ENCODE results near the gene BSND. TPM values are rescaled to one million over a fixed set of nuclear protein-coding genes. Genes with fewer than 3 reads are reported as not detected.

Gene BSND
- total and polyA plus RNA-seq, 2 donors, result 0.11 to 0.14 TPM

DNA sequence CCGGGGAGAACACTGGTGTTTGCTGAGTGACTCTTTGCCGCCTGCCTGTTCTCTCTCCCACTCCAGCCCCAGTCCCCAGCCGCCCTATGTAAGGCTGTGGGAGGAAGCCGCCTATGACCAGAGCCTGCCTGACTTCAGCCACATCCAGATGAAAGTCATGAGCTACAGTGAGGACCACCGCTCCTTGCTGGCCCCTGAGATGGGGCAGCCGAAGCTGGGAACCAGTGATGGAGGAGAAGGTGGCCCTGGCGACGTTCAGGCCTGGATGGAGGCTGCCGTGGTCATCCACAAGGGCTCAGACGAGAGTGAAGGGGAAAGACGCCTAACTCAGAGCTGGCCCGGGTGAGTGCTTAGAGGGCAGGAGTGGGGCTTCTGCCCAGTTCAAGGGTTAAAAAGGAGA, 8.2 kb downstream of the BSND start:
- no peaks in the 10 kb centered on the region for H3K9me3 ChIP-seq (ENCODE audit: control insufficient read depth in 2 of 2, insufficient read depth in 1 of 2, low read length in 1 of 2)
- no peak for DNase-seq (ENCODE audit: low read depth in 6 of 9, low spot score in 9 of 9)
- H3K27me3 ChIP-seq (ENCODE audit: control insufficient read depth in 2 of 2, insufficient read depth in 1 of 2, low read length in 1 of 2), result no peaks in the 10 kb centered on the region
- no peaks in the 10 kb centered on the region for H3K4me1 ChIP-seq (ENCODE audit: control insufficient read depth in 2 of 2, insufficient read depth in 2 of 2, low read length in 2 of 2)
- WGBS, result 97% methylated on average over 12 of the region's 12 CpGs
- H3K27ac ChIP-seq (ENCODE audit: low read depth in 1 of 2, low read length in 1 of 2), result no peak overlapping the region
- no peak overlapping the region for H3K4me3 ChIP-seq (ENCODE audit: low read length in 2 of 2)
- H3K36me3 ChIP-seq (ENCODE audit: control insufficient read depth in 2 of 2, insufficient read depth in 2 of 2, low read length in 1 of 2), result no peaks in the 10 kb centered on the region

DNA sequence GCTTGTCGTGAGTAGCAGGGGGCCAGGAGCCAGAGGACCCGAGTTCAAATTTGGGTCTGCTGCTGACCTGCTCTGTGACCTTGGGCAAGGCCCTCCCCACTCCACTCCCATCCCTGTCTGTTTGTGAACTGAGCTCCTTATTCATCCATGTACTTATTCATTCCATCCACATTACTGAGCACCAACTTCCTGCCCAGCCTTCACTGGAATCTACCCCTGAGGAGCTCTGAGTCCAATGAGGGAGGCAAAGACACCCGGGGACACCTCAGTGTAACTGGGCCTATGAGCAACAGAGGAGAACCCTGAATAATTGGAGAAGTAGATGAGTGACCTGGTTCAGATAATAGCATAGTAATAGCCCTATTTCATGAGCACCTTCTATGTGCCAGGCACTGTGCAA, 8.9 kb downstream of the BSND start:
- Histone ChIP-seq H3K27me3 (ENCODE audit: control insufficient read depth in 2 of 2, insufficient read depth in 1 of 2, low read length in 1 of 2) (no peaks in the 10 kb centered on the region), H3K27ac (ENCODE audit: low read depth in 1 of 2, low read length in 1 of 2) (no peak overlapping the region), H3K4me3 (ENCODE audit: low read length in 2 of 2) (no peak overlapping the region), H3K36me3 (ENCODE audit: control insufficient read depth in 2 of 2, insufficient read depth in 2 of 2, low read length in 1 of 2) (no peaks in the 10 kb centered on the region), H3K4me1 (ENCODE audit: control insufficient read depth in 2 of 2, insufficient read depth in 2 of 2, low read length in 2 of 2) (no peaks in the 10 kb centered on the region), H3K9me3 (ENCODE audit: control insufficient read depth in 2 of 2, insufficient read depth in 1 of 2, low read length in 1 of 2) (no peaks in the 10 kb centered on the region)
- 93% methylated on average over 3 of the region's 3 CpGs for WGBS
- no peak for DNase-seq (ENCODE audit: low read depth in 6 of 9, low spot score in 9 of 9)

- DNase-seq (ENCODE audit: low read depth in 6 of 9, low spot score in 9 of 9), result no peak
- no peaks in the 10 kb centered on the region for H3K9me3 ChIP-seq (ENCODE audit: control insufficient read depth in 2 of 2, insufficient read depth in 1 of 2, low read length in 1 of 2)
- no peak overlapping the region for H3K4me3 ChIP-seq (ENCODE audit: low read length in 2 of 2)
- H3K27ac ChIP-seq (ENCODE audit: low read depth in 1 of 2, low read length in 1 of 2), result no peak overlapping the region
- WGBS, result 95% methylated on average over 9 of the region's 9 CpGs
- no peaks in the 10 kb centered on the region for H3K36me3 ChIP-seq (ENCODE audit: control insufficient read depth in 2 of 2, insufficient read depth in 2 of 2, low read length in 1 of 2)
- H3K4me1 ChIP-seq (ENCODE audit: control insufficient read depth in 2 of 2, insufficient read depth in 2 of 2, low read length in 2 of 2), result no peaks in the 10 kb centered on the region
- H3K27me3 ChIP-seq (ENCODE audit: control insufficient read depth in 2 of 2, insufficient read depth in 1 of 2, low read length in 1 of 2), result no peaks in the 10 kb centered on the region
Measured at GRCh38 chr1:55010194-55010886, 11.6 kb downstream of the BSND start.

DNA sequence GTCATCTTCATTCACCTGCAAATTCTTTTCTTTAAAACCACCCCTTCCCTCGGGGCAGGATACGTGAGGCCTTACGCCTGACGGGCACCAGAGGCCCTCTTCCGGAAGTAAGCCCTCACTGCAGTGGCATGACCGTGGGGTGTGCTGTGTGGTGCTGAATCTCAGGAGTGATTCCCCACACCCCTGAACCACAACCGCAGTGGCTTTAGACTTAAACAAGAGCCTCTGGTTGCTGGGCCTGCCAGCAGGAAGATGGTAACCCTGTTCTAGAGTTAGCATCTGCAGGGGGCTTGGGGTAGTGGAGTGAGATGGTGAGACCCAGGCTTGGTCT, 12.1 kb downstream of the BSND start:
- Histone ChIP-seq H3K36me3 (ENCODE audit: control insufficient read depth in 2 of 2, insufficient read depth in 2 of 2, low read length in 1 of 2) (no peaks in the 10 kb centered on the region), H3K27me3 (ENCODE audit: control insufficient read depth in 2 of 2, insufficient read depth in 1 of 2, low read length in 1 of 2) (peaks cover 0 to 3% of the 10 kb centered on the region in 2 donors), H3K27ac (ENCODE audit: low read depth in 1 of 2, low read length in 1 of 2) (no peak overlapping the region), H3K4me1 (ENCODE audit: control insufficient read depth in 2 of 2, insufficient read depth in 2 of 2, low read length in 2 of 2) (no peaks in the 10 kb centered on the region), H3K9me3 (ENCODE audit: control insufficient read depth in 2 of 2, insufficient read depth in 1 of 2, low read length in 1 of 2) (no peaks in the 10 kb centered on the region), H3K4me3 (ENCODE audit: low read length in 2 of 2) (no peak overlapping the region)
- WGBS, result 89% methylated on average over 7 of the region's 7 CpGs
- no peak for DNase-seq (ENCODE audit: low read depth in 6 of 9, low spot score in 9 of 9)

DNA sequence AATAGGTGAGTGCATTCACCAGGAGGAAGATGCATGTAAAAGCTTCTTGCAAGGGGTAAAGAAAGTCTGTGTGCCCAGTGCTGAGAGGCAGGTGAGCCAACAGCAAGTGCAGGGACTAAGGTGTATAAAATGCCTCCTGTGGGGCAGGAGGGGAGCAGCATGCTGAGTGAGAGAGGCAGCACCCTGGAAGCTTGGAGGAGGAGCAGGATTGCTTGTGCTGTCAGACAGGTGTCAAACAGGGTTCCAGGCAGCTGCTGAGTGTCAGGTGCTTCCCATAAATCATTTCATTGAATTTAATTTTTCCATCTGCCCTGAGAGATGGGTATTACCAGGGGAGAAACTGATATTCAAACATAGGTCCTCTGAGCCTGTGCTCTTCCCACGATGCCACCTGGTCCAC, 13.9 kb downstream of the BSND start:
- Histone ChIP-seq H3K27ac (ENCODE audit: low read depth in 1 of 2, low read length in 1 of 2) (no peak overlapping the region), H3K4me3 (ENCODE audit: low read length in 2 of 2) (no peak overlapping the region), H3K9me3 (ENCODE audit: control insufficient read depth in 2 of 2, insufficient read depth in 1 of 2, low read length in 1 of 2) (no peaks in the 10 kb centered on the region), H3K27me3 (ENCODE audit: control insufficient read depth in 2 of 2, insufficient read depth in 1 of 2, low read length in 1 of 2) (peaks cover 0 to 4% of the 10 kb centered on the region in 2 donors), H3K4me1 (ENCODE audit: control insufficient read depth in 2 of 2, insufficient read depth in 2 of 2, low read length in 2 of 2) (no peaks in the 10 kb centered on the region), H3K36me3 (ENCODE audit: control insufficient read depth in 2 of 2, insufficient read depth in 2 of 2, low read length in 1 of 2) (no peaks in the 10 kb centered on the region)
- 90% methylated on average over 1 of the region's 1 CpG for WGBS
- DNase-seq (ENCODE audit: low read depth in 6 of 9, low spot score in 9 of 9), result no peak

DNA sequence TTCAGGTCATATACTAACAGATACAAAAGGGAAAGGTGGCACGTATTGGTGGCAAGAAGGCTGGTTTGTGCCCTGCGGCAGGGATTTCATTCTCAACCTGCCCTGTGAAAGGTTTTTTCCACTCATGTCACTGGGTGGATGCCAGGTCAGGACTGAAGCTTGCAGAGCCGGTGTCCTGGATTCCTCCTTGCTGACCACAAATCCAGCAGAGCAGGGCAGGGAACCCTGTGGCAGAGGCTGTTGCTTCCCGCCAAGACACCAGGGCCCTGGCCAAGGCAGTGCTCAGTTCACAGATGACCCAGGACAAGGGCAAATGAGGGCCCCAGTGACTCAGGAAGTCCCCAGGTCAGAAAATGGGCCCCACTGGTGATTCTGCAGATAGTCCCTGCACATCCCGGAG, 16.4 kb downstream of the BSND start:
- no peaks in the 10 kb centered on the region for H3K9me3 ChIP-seq (ENCODE audit: control insufficient read depth in 2 of 2, insufficient read depth in 1 of 2, low read length in 1 of 2)
- H3K4me1 ChIP-seq (ENCODE audit: control insufficient read depth in 2 of 2, insufficient read depth in 2 of 2, low read length in 2 of 2), result no peaks in the 10 kb centered on the region
- no peak overlapping the region for H3K4me3 ChIP-seq (ENCODE audit: low read length in 2 of 2)
- peaks cover 0 to 9% of the 10 kb centered on the region in 2 donors for H3K27me3 ChIP-seq (ENCODE audit: control insufficient read depth in 2 of 2, insufficient read depth in 1 of 2, low read length in 1 of 2)
- no peak for DNase-seq (ENCODE audit: low read depth in 6 of 9, low spot score in 9 of 9)
- H3K27ac ChIP-seq (ENCODE audit: low read depth in 1 of 2, low read length in 1 of 2), result no peak overlapping the region
- H3K36me3 ChIP-seq (ENCODE audit: control insufficient read depth in 2 of 2, insufficient read depth in 2 of 2, low read length in 1 of 2), result no peaks in the 10 kb centered on the region
- WGBS, result 94% methylated on average over 5 of the region's 5 CpGs

GRCh38 chr1:55015731-55016620, 17.2 kb downstream of the BSND start:
- no peak for DNase-seq (ENCODE audit: low read depth in 6 of 9, low spot score in 9 of 9)
- Histone ChIP-seq H3K27ac (ENCODE audit: low read depth in 1 of 2, low read length in 1 of 2) (no peak overlapping the region), H3K36me3 (ENCODE audit: control insufficient read depth in 2 of 2, insufficient read depth in 2 of 2, low read length in 1 of 2) (no peaks in the 10 kb centered on the region), H3K4me1 (ENCODE audit: control insufficient read depth in 2 of 2, insufficient read depth in 2 of 2, low read length in 2 of 2) (no peaks in the 10 kb centered on the region), H3K27me3 (ENCODE audit: control insufficient read depth in 2 of 2, insufficient read depth in 1 of 2, low read length in 1 of 2) (peaks cover 0 to 11% of the 10 kb centered on the region in 2 donors), H3K4me3 (ENCODE audit: low read length in 2 of 2) (no peak overlapping the region), H3K9me3 (ENCODE audit: control insufficient read depth in 2 of 2, insufficient read depth in 1 of 2, low read length in 1 of 2) (no peaks in the 10 kb centered on the region)
- 84% methylated on average over 12 of the region's 12 CpGs for WGBS

DNA sequence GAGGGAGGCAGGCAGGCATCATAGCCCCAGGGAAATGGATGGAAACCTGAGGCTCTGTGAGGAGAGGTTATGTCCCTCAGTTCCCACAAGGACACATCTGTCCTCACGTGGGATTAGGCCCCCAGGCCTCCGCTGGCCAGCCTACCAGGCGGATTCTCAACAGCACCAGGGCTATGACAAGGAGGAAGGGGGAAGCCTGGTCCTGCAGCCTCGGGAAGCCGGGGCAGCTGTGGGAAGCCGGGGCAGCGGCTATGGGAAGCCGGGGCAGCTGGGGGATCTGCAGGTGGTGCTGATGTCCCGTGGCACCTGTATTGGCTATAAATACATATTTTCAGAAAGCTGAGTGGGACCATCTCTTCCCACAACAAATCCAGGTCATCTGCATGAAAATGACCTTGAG, 19.7 kb downstream of the BSND start:
- Histone ChIP-seq H3K27me3 (ENCODE audit: control insufficient read depth in 2 of 2, insufficient read depth in 1 of 2, low read length in 1 of 2) (peaks cover 0 to 11% of the 10 kb centered on the region in 2 donors), H3K36me3 (ENCODE audit: control insufficient read depth in 2 of 2, insufficient read depth in 2 of 2, low read length in 1 of 2) (no peaks in the 10 kb centered on the region), H3K4me3 (ENCODE audit: low read length in 2 of 2) (no peak overlapping the region), H3K4me1 (ENCODE audit: control insufficient read depth in 2 of 2, insufficient read depth in 2 of 2, low read length in 2 of 2) (no peaks in the 10 kb centered on the region), H3K27ac (ENCODE audit: low read depth in 1 of 2, low read length in 1 of 2) (no peak overlapping the region), H3K9me3 (ENCODE audit: control insufficient read depth in 2 of 2, insufficient read depth in 1 of 2, low read length in 1 of 2) (no peaks in the 10 kb centered on the region)
- 94% methylated on average over 9 of the region's 9 CpGs for WGBS
- no peak for DNase-seq (ENCODE audit: low read depth in 6 of 9, low spot score in 9 of 9)

DNA sequence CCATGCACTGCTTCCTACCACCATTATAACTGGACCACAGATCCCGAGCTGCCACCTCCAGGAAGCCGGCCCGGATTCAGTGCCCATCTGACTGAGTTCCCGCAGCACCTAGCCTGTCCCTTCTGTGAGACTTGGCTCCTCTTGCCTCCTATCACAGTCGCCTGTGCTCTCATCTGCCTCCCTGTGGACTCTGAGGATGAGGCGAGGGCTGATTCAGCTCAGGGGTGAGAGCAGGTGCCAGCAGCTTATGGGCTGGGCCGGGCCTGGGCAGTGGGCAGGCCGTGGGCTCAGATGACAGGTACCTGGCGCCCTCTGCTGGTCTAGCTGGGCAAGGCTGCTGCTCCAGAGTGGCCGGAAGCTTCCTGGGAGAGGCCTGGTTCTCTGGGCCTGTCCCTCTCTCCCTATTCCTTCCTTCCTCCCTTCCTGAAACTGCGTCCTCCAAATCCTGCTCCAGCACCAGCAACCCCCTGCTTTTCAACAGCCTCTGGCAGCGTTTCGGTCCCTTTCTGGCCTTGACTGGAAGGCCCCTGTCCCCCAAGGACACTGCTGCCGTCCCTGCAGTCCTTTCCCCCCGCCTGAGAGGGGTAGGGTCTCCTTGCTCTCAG, 23.3 kb downstream of the BSND start:
- H3K36me3 ChIP-seq (ENCODE audit: control insufficient read depth in 2 of 2, insufficient read depth in 2 of 2, low read length in 1 of 2), result no peaks in the 10 kb centered on the region
- no peaks in the 10 kb centered on the region for H3K4me1 ChIP-seq (ENCODE audit: control insufficient read depth in 2 of 2, insufficient read depth in 2 of 2, low read length in 2 of 2)
- no peaks in the 10 kb centered on the region for H3K9me3 ChIP-seq (ENCODE audit: control insufficient read depth in 2 of 2, insufficient read depth in 1 of 2, low read length in 1 of 2)
- peaks cover 0 to 7% of the 10 kb centered on the region in 2 donors for H3K27me3 ChIP-seq (ENCODE audit: control insufficient read depth in 2 of 2, insufficient read depth in 1 of 2, low read length in 1 of 2)
- DNase-seq (ENCODE audit: low read depth in 6 of 9, low spot score in 9 of 9), result peak in 8 of 9 donors; percentile 21 to 65 (median 33)
- WGBS, result 66% methylated on average over 15 of the region's 15 CpGs
- H3K4me3 ChIP-seq (ENCODE audit: low read length in 2 of 2), result no peak overlapping the region
- H3K27ac ChIP-seq (ENCODE audit: low read depth in 1 of 2, low read length in 1 of 2), result no peak overlapping the region

Data from thymus (tissue), 11 donors.